ENCODE results near the gene NHERF1. TPM values are rescaled to one million over a fixed set of nuclear protein-coding genes. Genes with fewer than 3 reads are reported as not detected.

Gene NHERF1
- total RNA-seq, 1 donor from 2014 or later = 36.3 TPM

- DNase-seq (ENCODE audit: low read depth) (no peak), FAIRE-seq (no peak)
- Mint-ChIP-seq H3K4me3 (ENCODE audit: unreplicated experiment) (no peak overlapping the region), H3K27me3 (ENCODE audit: low read depth, unreplicated experiment) (peaks cover 2% of the 10 kb centered on the region), H3K27ac (ENCODE audit: unreplicated experiment) (no peak overlapping the region), H3K36me3 (ENCODE audit: low read depth, unreplicated experiment) (peaks cover 37% of the 10 kb centered on the region), H3K4me1 (ENCODE audit: low read depth, unreplicated experiment) (no peaks in the 10 kb centered on the region), H3K9me3 (ENCODE audit: unreplicated experiment) (no peaks in the 10 kb centered on the region)
- no peaks in the 10 kb centered on the region for H3K27me3 ChIP-seq (ENCODE audit: insufficient read depth, low read length)
- H3K9me3 ChIP-seq (ENCODE audit: insufficient read depth, low read depth, low read length) = no peaks in the 10 kb centered on the region
- H3K4me2 ChIP-seq (ENCODE audit: low read length) = no peak overlapping the region
- H3K9ac ChIP-seq (ENCODE audit: low read length) = no peak overlapping the region
- no peaks in the 10 kb centered on the region for H3K79me2 ChIP-seq (ENCODE audit: insufficient read depth, low read length)
- TF ChIP-seq, protein P1, sequence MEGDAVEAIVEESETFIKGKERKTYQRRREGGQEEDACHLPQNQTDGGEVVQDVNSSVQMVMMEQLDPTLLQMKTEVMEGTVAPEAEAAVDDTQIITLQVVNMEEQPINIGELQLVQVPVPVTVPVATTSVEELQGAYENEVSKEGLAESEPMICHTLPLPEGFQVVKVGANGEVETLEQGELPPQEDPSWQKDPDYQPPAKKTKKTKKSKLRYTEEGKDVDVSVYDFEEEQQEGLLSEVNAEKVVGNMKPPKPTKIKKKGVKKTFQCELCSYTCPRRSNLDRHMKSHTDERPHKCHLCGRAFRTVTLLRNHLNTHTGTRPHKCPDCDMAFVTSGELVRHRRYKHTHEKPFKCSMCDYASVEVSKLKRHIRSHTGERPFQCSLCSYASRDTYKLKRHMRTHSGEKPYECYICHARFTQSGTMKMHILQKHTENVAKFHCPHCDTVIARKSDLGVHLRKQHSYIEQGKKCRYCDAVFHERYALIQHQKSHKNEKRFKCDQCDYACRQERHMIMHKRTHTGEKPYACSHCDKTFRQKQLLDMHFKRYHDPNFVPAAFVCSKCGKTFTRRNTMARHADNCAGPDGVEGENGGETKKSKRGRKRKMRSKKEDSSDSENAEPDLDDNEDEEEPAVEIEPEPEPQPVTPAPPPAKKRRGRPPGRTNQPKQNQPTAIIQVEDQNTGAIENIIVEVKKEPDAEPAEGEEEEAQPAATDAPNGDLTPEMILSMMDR (IDR thresholded peaks at IDR 0.05; ENCODE audit: insufficient read depth, low read depth, low read length) = no peak
- TF ChIP-seq EZH2 (IDR thresholded peaks at IDR 0.05; ENCODE audit: insufficient read depth, low read length) = no peak
- no peak overlapping the region for H2AFZ ChIP-seq (ENCODE audit: low read depth, low read length)
- no peaks in the 10 kb centered on the region for H3K36me3 ChIP-seq (ENCODE audit: insufficient read depth, low read length)
- no peaks in the 10 kb centered on the region for H3K4me1 ChIP-seq (ENCODE audit: insufficient read depth, low read length)
- no peak overlapping the region for H3K27ac ChIP-seq (ENCODE audit: low read depth, low read length)
- no peak overlapping the region for H3K4me3 ChIP-seq (ENCODE audit: insufficient read depth, low read depth, low read length)
- H4K20me1 ChIP-seq (ENCODE audit: insufficient read depth, low read length) = peaks cover 45% of the 10 kb centered on the region
Observed at GRCh38 chr17:74816905-74817620, 68.6 kb downstream of the NHERF1 start.

DNA sequence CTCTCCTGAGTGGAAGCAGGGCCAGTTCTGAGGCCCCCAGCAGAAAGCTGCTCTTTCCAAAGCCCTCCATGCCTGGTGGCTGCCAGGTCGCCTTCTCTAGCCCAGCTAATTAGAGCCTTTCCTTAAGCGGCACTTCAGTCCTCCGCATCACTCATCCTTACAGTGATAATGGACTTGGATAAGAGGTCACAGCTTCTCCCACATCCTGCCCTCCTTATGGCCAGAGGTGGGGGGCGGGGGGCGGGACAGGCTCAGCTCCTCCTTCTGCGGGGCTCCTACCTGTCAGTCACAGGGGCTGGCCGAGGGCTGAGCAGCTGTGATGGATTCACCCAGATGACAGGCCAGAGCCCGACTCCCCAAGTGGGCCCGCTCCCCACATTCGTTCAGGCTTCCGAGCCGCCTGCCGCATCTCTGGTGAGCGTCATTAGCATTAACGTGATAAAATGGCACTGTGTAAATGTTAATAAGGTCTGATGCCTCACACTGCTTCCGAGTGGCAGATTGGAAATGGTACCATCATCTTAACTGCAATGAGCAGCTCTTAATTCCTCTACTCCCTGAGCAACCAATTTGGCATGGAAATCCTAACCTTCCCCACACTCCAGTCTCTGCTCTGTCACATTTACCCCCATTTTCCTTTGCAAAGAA is 70.0 kb downstream of the NHERF1 start:
- Histone ChIP-seq H3K36me3 (ENCODE audit: insufficient read depth, low read length) (no peaks in the 10 kb centered on the region), H3K9me3 (ENCODE audit: insufficient read depth, low read depth, low read length) (no peaks in the 10 kb centered on the region), H3K27me3 (ENCODE audit: insufficient read depth, low read length) (no peaks in the 10 kb centered on the region), H3K4me1 (ENCODE audit: insufficient read depth, low read length) (no peaks in the 10 kb centered on the region), H2AFZ (ENCODE audit: low read depth, low read length) (no peak overlapping the region), H3K9ac (ENCODE audit: low read length) (no peak overlapping the region), H3K79me2 (ENCODE audit: insufficient read depth, low read length) (no peaks in the 10 kb centered on the region), H3K4me2 (ENCODE audit: low read length) (no peak overlapping the region), H3K4me3 (ENCODE audit: insufficient read depth, low read depth, low read length) (no peak overlapping the region), H3K27ac (ENCODE audit: low read depth, low read length) (no peak overlapping the region), H4K20me1 (ENCODE audit: insufficient read depth, low read length) (peaks cover 41% of the 10 kb centered on the region)
- Mint-ChIP-seq H3K4me1 (ENCODE audit: low read depth, unreplicated experiment) (no peaks in the 10 kb centered on the region), H3K27ac (ENCODE audit: unreplicated experiment) (no peak overlapping the region), H3K9me3 (ENCODE audit: unreplicated experiment) (no peaks in the 10 kb centered on the region), H3K4me3 (ENCODE audit: unreplicated experiment) (no peak overlapping the region), H3K27me3 (ENCODE audit: low read depth, unreplicated experiment) (peaks cover 4% of the 10 kb centered on the region), H3K36me3 (ENCODE audit: low read depth, unreplicated experiment) (peaks cover 34% of the 10 kb centered on the region)
- DNase-seq (ENCODE audit: low read depth) (no peak), FAIRE-seq (no peak)
- no peak for TF ChIP-seq EZH2 (IDR thresholded peaks at IDR 0.05; ENCODE audit: insufficient read depth, low read length)

Small RNAs within 50 kb of the gene (microRNA-seq; reads per million reads assigned to microRNA genes)
- gene MIR3615 = 257 reads per million, percentile 73 among the genes with 10 or more reads in this experiment

Other genes with a start within 250 kb of the NHERF1 start
- not detected in 2 replicates for gene CD300LB, start 217.2 kb upstream of the NHERF1 start, total RNA-seq
- gene CD300C, start 202.5 kb upstream of the NHERF1 start, total RNA-seq = 0.27 TPM in 1 of 2 replicates, not detected in the other
- not detected in 2 replicates for gene CD300H, start 181.1 kb upstream of the NHERF1 start, total RNA-seq
- not detected in 2 replicates for gene CD300LD, start 156.3 kb upstream of the NHERF1 start, total RNA-seq
- not detected in 2 replicates for gene CD300E, start 124.9 kb upstream of the NHERF1 start, total RNA-seq
- gene CD300LF, start 35.7 kb upstream of the NHERF1 start, total RNA-seq = not detected in 2 replicates
- gene RAB37, start 11.4 kb upstream of the NHERF1 start, total RNA-seq = 0.77 TPM in 1 of 2 replicates, not detected in the other
- gene NAT9, start 27.7 kb downstream of the NHERF1 start, total RNA-seq = 58.4 and 61.8 TPM in 2 replicates
- gene GRIN2C, start 111.3 kb downstream of the NHERF1 start, total RNA-seq = 0.50 and 1.0 TPM in 2 replicates
- gene FDXR, start 124.4 kb downstream of the NHERF1 start, total RNA-seq = 30.8 and 34.2 TPM in 2 replicates
- not detected in 2 replicates for gene FADS6, start 145.0 kb downstream of the NHERF1 start, total RNA-seq
- 0.14 TPM in 1 of 2 replicates, not detected in the other for gene USH1G, start 174.6 kb downstream of the NHERF1 start, total RNA-seq
- not detected in 2 replicates for gene OTOP2, start 175.6 kb downstream of the NHERF1 start, total RNA-seq
- gene OTOP3, start 187.3 kb downstream of the NHERF1 start, total RNA-seq = not detected in 2 replicates
- 2.5 and 2.6 TPM in 2 replicates for gene HID1, start 224.1 kb downstream of the NHERF1 start, total RNA-seq
- 59.1 and 62.9 TPM in 2 replicates for gene CDR2L, start 239.0 kb downstream of the NHERF1 start, total RNA-seq

Data from astrocyte (in vitro differentiated cells and primary cell).